Fibroblast of villous mesenchyme (primary cell): ENCODE results near the gene TRAPPC12. TPM values are rescaled to one million over a fixed set of nuclear protein-coding genes. Genes with fewer than 3 reads are reported as not detected.
A peak's percentile ranks its signal among the peaks of the same experiment; 100 is the strongest.

Experiments
- DNase-seq: peaks from one replicate; pipeline ENCODE4 v3.0.0-alpha.2; 2010; ENCODE audit warnings: low read depth
- H3K4me3 ChIP-seq: 2 replicates; pipeline ENCODE4 v1.5.1; 2011; ENCODE audit warnings: low read depth, mild to moderate bottlenecking, low read length
- total RNA-seq: library from RNA; depleted of rRNA; stranded (reverse); fragments of >200 nt; gene quantifications from 2 replicates; pipeline ENCODE4 v1.2.3, GENCODE V29; 2012
- TF ChIP-seq, protein P1 (sequence below): IDR thresholded peaks from 2 replicates; pipeline ENCODE4 v1.5.1; 2012; ENCODE audit warnings: low read depth, mild to moderate bottlenecking, low read length; ENCODE audit not compliant: insufficient read depth

TRAPPC12 gene
- total RNA-seq, 1 donor = 50.1 TPM

DNA sequence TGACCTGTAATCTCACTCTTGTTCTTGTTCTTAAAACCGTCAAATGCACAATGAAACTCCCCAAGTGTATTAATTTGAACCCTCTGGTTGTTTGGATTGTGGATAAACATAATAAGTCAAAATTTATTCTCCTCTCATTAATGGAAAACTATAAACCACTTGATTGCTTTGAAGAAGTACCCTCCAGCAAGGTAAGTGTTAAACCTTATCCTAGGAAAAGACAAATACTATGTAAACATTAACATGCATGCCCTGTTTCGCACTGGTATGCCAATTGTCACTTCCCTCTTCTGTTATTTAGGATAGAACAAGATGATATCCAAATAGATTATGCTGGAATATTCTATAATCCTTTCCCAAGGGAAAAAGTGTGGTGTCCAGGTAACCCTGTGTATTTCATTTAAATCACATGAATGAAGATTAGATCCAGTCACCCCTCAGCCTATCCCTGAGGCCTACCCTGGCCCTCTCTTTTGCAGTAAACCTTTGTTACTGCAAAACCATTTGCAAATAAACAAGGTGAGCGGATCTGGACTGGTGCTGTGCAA is 138.5 kb downstream of the TRAPPC12 start:
- TF ChIP-seq, protein P1, sequence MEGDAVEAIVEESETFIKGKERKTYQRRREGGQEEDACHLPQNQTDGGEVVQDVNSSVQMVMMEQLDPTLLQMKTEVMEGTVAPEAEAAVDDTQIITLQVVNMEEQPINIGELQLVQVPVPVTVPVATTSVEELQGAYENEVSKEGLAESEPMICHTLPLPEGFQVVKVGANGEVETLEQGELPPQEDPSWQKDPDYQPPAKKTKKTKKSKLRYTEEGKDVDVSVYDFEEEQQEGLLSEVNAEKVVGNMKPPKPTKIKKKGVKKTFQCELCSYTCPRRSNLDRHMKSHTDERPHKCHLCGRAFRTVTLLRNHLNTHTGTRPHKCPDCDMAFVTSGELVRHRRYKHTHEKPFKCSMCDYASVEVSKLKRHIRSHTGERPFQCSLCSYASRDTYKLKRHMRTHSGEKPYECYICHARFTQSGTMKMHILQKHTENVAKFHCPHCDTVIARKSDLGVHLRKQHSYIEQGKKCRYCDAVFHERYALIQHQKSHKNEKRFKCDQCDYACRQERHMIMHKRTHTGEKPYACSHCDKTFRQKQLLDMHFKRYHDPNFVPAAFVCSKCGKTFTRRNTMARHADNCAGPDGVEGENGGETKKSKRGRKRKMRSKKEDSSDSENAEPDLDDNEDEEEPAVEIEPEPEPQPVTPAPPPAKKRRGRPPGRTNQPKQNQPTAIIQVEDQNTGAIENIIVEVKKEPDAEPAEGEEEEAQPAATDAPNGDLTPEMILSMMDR = no peak
- DNase-seq = no peak
- H3K4me3 ChIP-seq = peak overlapping the region; percentile 84

DNA sequence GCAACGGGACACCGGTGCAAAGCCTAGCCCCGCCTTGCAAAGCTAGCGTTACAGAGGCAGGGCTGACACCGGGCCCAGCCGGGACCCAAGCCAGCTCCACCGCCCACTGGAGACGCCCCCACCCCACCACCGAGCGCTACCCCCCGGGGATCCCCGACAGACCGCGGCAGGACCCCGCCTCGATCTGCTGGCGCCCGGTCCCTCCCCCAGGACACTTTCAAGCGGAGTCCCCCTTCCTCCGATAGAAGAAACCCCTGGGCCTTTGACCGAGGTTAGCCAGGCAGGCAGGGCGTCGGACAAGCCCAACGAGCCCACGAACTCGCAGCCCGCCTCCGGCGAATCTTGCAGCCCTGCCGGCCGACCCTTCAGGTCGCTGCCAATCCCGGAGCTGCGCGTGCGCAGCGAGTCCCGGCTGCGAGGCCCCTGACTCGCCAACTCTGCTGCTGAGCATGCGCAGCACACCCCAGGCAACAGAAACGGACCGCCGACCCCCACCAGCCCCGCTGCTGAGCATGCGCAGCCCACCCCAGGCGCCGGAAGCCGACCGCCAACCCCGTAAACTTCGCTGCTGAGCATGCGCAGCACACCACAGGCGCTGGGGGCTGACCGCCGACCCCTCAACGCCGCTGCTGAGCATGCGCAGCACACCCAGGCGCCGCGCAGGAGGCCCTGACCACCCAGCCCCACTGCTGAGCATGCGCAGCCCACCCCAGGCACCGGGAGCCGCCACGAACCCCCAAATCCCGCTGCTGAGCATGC is 139.2 kb downstream of the TRAPPC12 start:
- peak overlapping the region; percentile 84 for H3K4me3 ChIP-seq
- TF ChIP-seq, protein P1 = no peak
- DNase-seq = peak; percentile 98

DNA sequence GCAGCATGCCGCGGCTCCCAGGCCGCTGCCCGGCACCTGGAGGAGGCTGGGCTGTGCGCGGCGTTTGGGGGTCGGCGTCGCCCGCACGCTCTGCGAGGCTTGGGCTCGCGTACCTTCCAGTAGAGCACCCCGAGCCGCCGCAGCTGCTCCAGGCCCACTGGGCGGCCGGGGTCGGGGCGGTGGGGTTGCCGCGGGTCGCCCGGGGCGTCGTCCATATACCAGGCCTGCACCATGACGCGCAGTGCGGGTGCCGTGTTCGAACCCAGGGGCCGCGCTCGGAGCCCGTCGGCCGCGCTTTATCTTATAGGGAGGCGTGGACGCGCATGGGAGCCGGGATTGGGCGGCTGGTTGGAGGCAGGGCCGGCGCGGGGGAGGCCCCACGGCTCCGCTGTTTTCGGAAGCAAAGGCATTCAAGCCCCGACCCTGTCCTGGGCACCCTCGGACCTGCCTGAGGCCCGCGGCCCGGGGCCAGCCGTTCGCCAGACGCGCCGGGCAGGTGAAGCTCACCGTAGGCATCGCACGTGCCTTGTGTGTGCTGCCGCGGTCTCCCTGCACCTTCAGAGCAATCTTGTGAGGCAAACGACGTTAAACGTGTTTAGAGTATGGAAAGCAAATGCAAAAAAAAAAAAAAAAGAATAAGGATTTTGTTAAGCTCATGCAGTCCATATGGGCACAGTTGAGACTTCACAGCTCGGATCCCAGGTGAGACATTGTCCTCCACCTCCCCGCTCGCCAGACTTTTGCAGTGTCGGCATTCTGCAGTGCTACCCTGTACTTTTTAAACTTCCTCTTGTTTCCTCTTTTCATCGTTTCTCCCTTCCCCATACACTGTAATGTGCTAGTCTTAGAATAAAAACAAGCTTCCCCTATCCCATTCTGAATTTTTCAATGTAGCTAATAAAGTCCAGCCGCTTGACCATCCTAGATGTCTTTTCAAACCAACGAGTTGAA is 140.0 kb downstream of the TRAPPC12 start, which contains the start of gene ADI1:
Gene ADI1 (minus strand): TSS at position 277 of the 951 bp plus-strand sequence. CDS start 44 bp downstream, at position 233.
- TF ChIP-seq, protein P1 = no peak
- peak; percentile 80 for DNase-seq
- peak within 1 kb of the TSS; percentile 84 for H3K4me3 ChIP-seq

DNA sequence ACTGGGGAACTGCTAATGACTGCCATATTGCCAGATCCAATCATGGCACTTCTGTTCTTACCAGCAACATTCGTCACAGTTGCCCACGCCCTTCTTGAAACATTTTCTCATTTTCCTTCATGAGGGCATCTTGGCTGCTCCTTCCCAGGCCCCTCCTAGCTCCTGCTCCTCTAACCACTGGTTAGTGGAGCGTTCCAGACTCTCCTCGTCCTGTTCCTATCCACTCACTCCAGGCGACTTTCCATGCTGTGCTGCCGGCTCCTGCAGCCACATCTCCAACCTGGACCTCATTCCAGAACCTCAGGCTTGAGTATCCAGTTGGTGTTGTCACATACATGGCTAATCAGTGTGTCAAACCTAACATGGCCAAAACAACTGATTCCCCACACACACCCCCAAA is 141.1 kb downstream of the TRAPPC12 start:
- TF ChIP-seq, protein P1 = no peak
- no peak overlapping the region for H3K4me3 ChIP-seq
- DNase-seq = no peak

DNA sequence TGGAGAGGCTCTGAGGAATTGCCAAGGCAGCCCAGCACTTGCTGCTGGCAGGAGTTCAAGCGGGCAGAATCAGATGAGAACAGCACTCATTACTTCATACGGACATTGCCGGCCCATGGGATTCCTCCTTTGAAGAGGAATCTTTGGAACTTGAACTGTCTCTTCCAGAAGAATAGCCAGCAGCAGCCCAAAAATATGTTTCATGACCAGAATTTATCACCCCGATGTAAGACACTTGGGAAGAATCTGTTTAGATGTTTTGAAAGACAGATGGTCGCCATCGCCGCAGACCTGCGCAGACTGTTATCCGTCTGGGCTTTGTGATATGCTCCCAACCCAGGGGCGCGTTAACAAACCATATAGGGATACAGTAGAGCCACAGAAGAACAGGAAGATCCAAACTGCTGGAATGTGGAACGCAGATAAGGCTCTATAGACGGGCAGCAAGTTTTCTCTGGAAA is 143.5 kb downstream of the TRAPPC12 start:
- peak overlapping the region; percentile 6 for H3K4me3 ChIP-seq
- TF ChIP-seq, protein P1 = no peak
- peak; percentile 88 for DNase-seq

DNA sequence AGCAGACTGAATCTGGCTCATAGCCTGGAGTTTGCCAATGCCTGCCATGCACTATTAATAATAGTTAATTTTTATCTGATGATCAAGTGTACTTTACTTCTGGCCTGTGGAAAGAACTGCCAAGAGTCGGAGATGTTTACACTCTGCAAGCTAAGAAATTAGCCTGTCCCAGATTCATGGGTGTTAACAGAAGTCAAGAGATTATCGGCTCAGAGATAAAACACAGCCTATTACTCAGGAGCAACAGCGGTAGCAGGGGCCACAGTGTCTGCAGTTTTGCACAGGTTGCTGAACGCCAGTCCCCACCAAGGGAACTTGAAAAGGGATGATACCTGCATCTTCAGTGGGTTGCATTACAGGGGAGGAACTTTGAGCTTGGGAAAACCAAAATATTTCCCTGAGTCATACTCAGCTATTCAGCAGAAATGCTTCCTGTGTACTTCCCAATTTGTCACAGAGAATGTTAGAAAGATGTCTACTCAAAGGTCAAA is 144.1 kb downstream of the TRAPPC12 start:
- peak; percentile 84 for DNase-seq
- peak overlapping the region; percentile 25 for H3K4me3 ChIP-seq
- TF ChIP-seq, protein P1 = no peak
